SK-N-MC (cell line): ENCODE measurements around the gene GPR25.

ENCODE experiments used
- EZH2 ChIP-seq: fragments of 200-600 bp; sonication (generic); IDR thresholded peaks from one replicate; pipeline ENCODE4 v1.6.1; 2017; ENCODE audit warnings: antibody characterized with exemption
- FOXP2 ChIP-seq: optimal IDR thresholded peaks from 2 replicates; pipeline ENCODE3; 2011; ENCODE audit warnings: mild to moderate bottlenecking, moderate library complexity; ENCODE audit not compliant: insufficient read depth; ENCODE audit errors: extremely low read length, control extremely low read depth
- POLR2AphosphoS5 ChIP-seq: IDR thresholded peaks from 2 replicates; pipeline ENCODE4 v1.6.1; 2012; ENCODE audit warnings: mild to moderate bottlenecking, low read depth, low read length, borderline replicate concordance

DNA sequence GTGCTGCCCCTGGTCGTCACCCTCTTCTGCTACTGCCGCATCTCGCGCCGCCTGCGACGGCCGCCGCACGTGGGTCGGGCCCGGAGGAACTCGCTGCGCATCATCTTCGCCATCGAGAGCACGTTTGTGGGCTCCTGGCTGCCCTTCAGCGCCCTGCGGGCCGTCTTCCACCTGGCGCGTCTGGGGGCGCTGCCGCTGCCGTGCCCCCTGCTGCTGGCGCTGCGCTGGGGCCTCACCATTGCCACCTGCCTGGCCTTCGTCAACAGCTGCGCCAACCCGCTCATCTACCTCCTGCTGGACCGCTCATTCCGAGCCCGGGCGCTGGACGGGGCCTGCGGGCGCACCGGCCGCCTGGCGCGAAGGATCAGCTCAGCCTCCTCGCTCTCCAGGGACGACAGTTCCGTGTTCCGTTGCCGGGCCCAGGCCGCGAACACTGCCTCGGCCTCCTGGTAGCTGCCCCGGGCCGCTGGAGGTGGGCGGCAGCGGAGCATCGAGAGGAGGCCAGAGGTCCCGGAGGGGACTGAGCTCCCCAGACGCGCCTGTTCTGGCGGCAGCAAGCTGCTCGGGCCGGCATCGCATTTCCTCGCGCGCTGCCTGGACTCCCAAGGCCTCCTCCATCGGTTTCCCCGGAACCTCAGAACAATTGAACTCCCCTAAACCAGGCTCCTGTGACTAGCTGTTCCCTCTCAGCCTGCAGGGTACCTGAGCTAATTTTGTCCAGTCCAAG is 1.1 kb downstream of the GPR25 start:
- no peak for TF ChIP-seq EZH2
- no peak for TF ChIP-seq POLR2AphosphoS5
- no peak for TF ChIP-seq FOXP2
